Prostate gland (tissue), 2 donors: Measurements from ENCODE around the gene IL11RA. TPM values are rescaled to one million over a fixed set of nuclear protein-coding genes. Genes with fewer than 3 reads are reported as not detected.

Source experiments
- DNase-seq: peaks from one replicate; pipeline ENCODE4 v3.0.0-alpha.2; 2019; ENCODE audit warnings: low spot score
- H3K27ac ChIP-seq, 2 donors: fragments of 200-600 bp; sonication (generic); 2 replicates each; pipeline ENCODE4 v1.5.1; 2017 to 2019
- H3K27me3 ChIP-seq: fragments of 200-600 bp; sonication (generic); replicated peaks from 2 replicates; pipeline ENCODE4 v1.5.1; 2019; ENCODE audit not compliant: insufficient read depth
- H3K36me3 ChIP-seq, 2 donors: fragments of 200-600 bp; sonication (generic); 1 replicate in 1 of 2; 2 replicates in 1 of 2; pipeline versions ENCODE4 v1.5.1 to v1.8.1; 2017 to 2019
- H3K4me1 ChIP-seq: fragments of 200-600 bp; sonication (generic); replicated peaks from 2 replicates; pipeline ENCODE4 v1.5.1; 2019
- H3K4me3 ChIP-seq, 2 donors: fragments of 200-600 bp; sonication (generic); 2 replicates each; pipeline ENCODE4 v1.5.1; 2017 to 2019
- H3K9me3 ChIP-seq: fragments of 200-600 bp; sonication (generic); 2 replicates; pipeline ENCODE4 v1.5.1; 2017
- CTCF ChIP-seq, 4 experiments: fragments of 200-600 bp in 2 of 4; fragments of 450-650 bp in 2 of 4; sonication (generic) in 2 of 4; IDR thresholded peaks; 1 replicate in 3 of 4; 2 replicates in 1 of 4; pipeline ENCODE4 v1.5.1; 2016 to 2019; ENCODE audit warnings: antibody characterized with exemption in 4 of 4, mild to moderate bottlenecking in 2 of 4, moderate library complexity in 2 of 4
- POLR2A ChIP-seq: fragments of 450-650 bp; IDR thresholded peaks from one replicate; pipeline ENCODE4 v1.6.1; 2016; ENCODE audit warnings: antibody characterized with exemption, mild to moderate bottlenecking
- POLR2AphosphoS5 ChIP-seq: sonication (generic); formaldehyde crosslinking; IDR thresholded peaks from one replicate; pipeline ENCODE4 v1.6.1; 2017; ENCODE audit warnings: antibody characterized with exemption
- WGBS: methylation state at CpG from one replicate; pipeline ENCODE4 v1.1.5; 2018; 5-methylcytosine and 5-hydroxymethylcytosine counted together
- intact Hi-C: fragments of 100-400 bp; cut with DNase I; formaldehyde crosslinking; loops from one replicate; pipeline ENCODE4 v1.14.2; 2022
- total RNA-seq, 2 donors: library from RNA; depleted of rRNA; stranded (reverse); fragments of >200 nt; gene quantifications; one replicate each; pipeline ENCODE4 v1.1.0, GENCODE V29; 2016

Gene IL11RA
- total RNA-seq, 2 donors from 2014 or later: 25.8 to 73.5 TPM

- Histone ChIP-seq H3K9me3 (no peaks in the 10 kb centered on the region), H3K36me3 (no peaks in the 10 kb centered on the region), H3K4me3 (no peak overlapping the region), H3K27me3 (no peaks in the 10 kb centered on the region), H3K4me1 (peaks cover 4% of the 10 kb centered on the region), H3K27ac (no peak overlapping the region)
- intact Hi-C loops: no loop called here
- WGBS: 42% methylated on average over 2 of the region's 2 CpGs
- no peak for DNase-seq
- TF ChIP-seq POLR2A: no peak
- TF ChIP-seq CTCF (IDR thresholded peaks at IDR 0.05): no peak
- no peak for TF ChIP-seq POLR2AphosphoS5
Measured at GRCh38 chr9:34607331-34607730, 44.7 kb upstream of the IL11RA start.

- Histone ChIP-seq H3K4me3 (peak overlapping the region; percentile 69 to 70), H3K27me3 (no peaks in the 10 kb centered on the region), H3K9me3 (no peaks in the 10 kb centered on the region), H3K36me3 (no peaks in the 10 kb centered on the region), H3K27ac (peak overlapping the region; percentile 76 to 89), H3K4me1 (peaks cover 4% of the 10 kb centered on the region)
- 90% methylated on average over 19 of the region's 20 CpGs for WGBS
- no peak for TF ChIP-seq POLR2A
- no peak for TF ChIP-seq POLR2AphosphoS5
- no peak for TF ChIP-seq CTCF (IDR thresholded peaks at IDR 0.05)
- intact Hi-C loops: no loop called here
- DNase-seq: no peak
Measured at GRCh38 chr9:34610434-34611206, 41.4 kb upstream of the IL11RA start.

DNA sequence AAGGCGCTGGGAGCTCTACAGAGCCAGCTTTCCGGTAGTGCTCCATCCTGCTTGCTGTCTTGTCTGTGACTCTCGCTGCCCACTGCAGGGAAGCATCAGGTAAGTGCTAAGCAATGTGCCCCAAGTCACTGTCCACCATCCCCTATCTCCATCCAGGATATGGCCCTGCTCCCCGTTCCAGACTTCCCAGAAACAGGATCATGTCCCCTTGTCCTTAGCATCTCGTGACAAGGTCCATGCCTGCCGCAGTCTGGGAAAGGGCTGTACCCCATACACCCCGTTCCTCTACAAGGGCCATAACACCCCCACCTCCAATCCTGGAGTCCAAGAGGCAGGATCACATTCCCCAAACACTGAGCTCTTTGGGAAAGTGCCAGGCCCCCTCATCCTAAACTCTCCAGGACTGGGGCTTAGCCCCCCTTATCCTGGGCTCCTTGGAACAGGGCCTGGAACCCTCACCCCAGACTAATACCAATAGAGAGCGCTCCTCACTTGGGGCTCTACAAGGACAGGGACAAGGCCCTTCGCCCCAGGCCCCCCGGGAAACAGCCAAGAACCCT lies 40.7 kb upstream of the IL11RA start:
- TF ChIP-seq POLR2A (no peak), POLR2AphosphoS5 (no peak), CTCF (IDR thresholded peaks at IDR 0.05) (no peak)
- Histone ChIP-seq H3K4me3 (peak overlapping the region; percentile 69 to 70), H3K27ac (peak overlapping the region; percentile 76 to 89), H3K36me3 (peaks cover 1 to 4% of the 10 kb centered on the region in 2 donors), H3K9me3 (no peaks in the 10 kb centered on the region), H3K4me1 (peaks cover 4% of the 10 kb centered on the region), H3K27me3 (no peaks in the 10 kb centered on the region)
- no peak for DNase-seq
- 32% methylated on average over 10 of the region's 10 CpGs for WGBS
- intact Hi-C loops: no loop called here

DNA sequence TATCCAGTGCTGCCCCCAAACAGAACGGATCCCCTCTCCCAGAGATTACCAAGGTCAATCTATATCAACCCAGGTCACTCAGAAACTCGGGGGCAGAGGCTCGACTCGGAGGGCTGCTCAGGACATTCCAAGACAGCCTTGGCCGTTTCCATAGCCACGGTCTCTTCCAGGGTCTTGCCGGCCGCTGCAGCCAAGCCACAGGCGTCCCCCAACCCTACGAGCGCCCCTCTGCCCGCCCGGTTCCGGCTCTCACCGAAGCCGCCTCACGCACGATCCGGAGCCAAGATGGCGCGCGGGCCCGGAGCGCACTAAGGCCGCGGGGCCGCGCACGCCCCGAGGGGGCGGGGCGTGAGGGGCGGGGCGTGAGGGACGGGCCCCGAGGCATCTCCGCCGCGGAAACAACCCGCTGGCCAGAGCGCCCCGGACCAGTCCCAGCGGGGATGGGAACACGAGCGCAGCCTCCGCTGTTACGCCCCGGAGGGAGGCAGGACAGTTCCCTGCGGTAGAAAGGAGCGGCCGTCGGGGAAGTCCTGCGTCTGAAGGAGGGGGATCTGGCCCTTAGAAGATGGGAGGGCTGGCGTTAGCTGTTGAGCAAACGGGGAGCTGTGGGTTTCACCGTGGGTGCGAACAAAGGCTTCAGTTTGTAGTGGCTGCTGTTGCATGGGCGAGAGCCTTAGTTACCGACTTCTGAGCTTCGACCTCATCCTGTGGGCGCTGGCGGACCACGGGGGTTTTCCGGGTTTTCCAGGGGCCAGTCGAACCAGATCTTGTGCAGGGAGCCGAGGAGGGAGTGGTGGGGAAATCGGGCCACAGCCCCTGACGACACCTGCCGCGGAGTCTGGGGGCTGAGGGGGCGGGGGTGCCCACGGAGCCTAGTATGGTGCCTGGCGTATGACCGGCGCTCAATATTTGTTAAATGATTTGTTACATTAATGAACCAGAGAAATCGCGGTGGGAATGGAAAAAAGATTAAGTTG lies 39.9 kb upstream of the IL11RA start, which contains the start of gene RPP25L:
Gene RPP25L, minus strand, starts transcription at position 287 of the 977 bp plus-strand sequence. CDS start 801 bp downstream, outside the sequence.
- H3K27me3 ChIP-seq: no peaks in the 10 kb centered on the region
- under 1% methylated on average over 77 of the region's 77 CpGs for WGBS
- peak within 1 kb of the TSS; percentile 69 to 70 for H3K4me3 ChIP-seq
- peaks cover 9 to 10% of the 10 kb centered on the region in 2 donors for H3K36me3 ChIP-seq
- peaks cover 4% of the 10 kb centered on the region for H3K4me1 ChIP-seq
- TF ChIP-seq POLR2A (peak; percentile 98), CTCF (IDR thresholded peaks at IDR 0.05) (peak in 2 of 4 experiments; percentile 14 to 21), POLR2AphosphoS5 (peak; percentile 91)
- intact Hi-C loops: loop anchor here (2.0 kb wide), 1 partner anchor 25 kb away; the partner anchor contains the start of gene SIGMAR1
- peak within 1 kb of the TSS; percentile 76 to 89 for H3K27ac ChIP-seq
- peak; percentile 82 for DNase-seq
- no peaks in the 10 kb centered on the region for H3K9me3 ChIP-seq
